SIG-M5 treated with dmso at 0.1 percent for 504 hours (cell line): ENCODE measurements around the gene PRDM10.
"Not testable (repeated sequence)": the region's sequence is repeated elsewhere in the genome, so short reads cannot be mapped to it uniquely, and the experiment has no call there.

Experiments used
- DNase-seq: peaks from one replicate; lab custom pipeline; 2025; ENCODE audit not compliant: unreplicated experiment; lab: John Stamatoyannopoulos, UW

Gene PRDM10

GRCh38 chr11:129896062-129896461 lies 106.6 kb downstream of the PRDM10 start:
- peak; percentile 28 for DNase-seq

GRCh38 chr11:129895126-129896041 lies 107.3 kb downstream of the PRDM10 start, which contains the start of gene NFRKB:
Gene NFRKB (minus strand): TSS chr11:129895578. CDS start chr11:129892849, 2,729 bp downstream.
- peak; percentile 44 for DNase-seq

GRCh38 chr11:129894278-129895125 lies 108.1 kb downstream of the PRDM10 start:
- peak; percentile 22 for DNase-seq

DNA sequence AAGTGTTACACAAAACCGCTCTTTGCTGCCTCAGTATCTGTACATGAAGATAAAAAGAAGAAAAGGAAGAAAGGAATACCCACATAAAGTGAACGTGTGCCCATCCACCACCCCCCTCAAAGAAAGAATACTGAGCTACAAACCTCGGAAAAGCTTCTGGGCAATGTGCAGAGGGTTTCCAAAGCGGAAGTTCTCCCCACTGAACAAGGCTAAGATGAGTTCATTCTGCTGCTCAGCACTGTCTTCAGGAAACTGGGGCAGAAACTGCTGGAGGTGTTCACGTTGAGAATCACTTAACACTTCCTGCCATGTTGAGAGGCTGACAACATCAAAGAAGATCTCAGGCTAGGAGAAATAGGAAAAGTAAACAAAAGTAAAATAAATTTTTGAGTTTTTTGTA lies 114.2 kb downstream of the PRDM10 start:
- DNase-seq = no peak

GRCh38 chr11:129885381-129885780 lies 117.3 kb downstream of the PRDM10 start:
- no peak for DNase-seq

GRCh38 chr11:129884581-129884980 lies 118.1 kb downstream of the PRDM10 start:
- no peak for DNase-seq

- DNase-seq = peak; percentile 32
These were observed 121.0 kb downstream of the PRDM10 start for GRCh38 chr11:129881570-129882170.

DNA sequence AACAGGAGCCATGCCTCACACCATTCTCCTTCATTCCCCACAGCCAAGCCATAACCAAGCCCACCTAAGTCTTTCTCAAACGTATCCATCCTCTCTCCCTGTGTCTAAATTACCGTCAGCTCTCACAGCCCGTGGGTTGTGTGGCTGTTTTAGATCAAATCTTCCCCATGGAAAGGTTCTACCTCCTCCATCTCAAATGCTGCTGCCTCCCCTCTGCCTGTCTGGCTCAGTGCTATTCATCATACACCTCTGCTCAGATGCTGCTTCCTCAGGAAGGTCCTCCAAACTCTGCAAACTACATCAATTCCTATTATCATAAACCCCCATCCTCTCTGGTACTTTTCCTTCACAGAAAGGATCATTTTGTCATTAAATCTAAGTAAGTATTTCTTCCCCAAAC lies 122.3 kb downstream of the PRDM10 start:
- DNase-seq = no peak

DNA sequence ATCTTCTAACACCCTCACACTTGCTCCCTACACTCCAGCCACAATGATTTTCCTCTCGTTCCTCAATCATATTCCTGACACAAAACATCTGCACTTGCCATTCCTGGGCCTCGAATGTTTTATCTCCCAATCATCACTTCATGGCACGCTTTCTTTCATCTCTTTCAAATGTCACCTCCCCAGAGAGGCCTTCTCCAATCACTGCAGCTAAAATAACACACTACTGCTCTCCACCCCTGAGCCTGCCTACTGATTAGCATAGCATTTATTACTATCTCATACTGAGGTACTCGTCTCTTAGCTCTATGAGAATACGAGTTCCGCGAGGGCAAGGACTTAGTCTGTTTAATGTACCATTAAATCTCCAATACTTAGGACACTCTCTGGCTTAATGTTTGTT lies 130.7 kb downstream of the PRDM10 start:
- DNase-seq = no peak

GRCh38 chr11:129868626-129869025 lies 134.0 kb downstream of the PRDM10 start:
- DNase-seq = not testable (repeated sequence)

DNA sequence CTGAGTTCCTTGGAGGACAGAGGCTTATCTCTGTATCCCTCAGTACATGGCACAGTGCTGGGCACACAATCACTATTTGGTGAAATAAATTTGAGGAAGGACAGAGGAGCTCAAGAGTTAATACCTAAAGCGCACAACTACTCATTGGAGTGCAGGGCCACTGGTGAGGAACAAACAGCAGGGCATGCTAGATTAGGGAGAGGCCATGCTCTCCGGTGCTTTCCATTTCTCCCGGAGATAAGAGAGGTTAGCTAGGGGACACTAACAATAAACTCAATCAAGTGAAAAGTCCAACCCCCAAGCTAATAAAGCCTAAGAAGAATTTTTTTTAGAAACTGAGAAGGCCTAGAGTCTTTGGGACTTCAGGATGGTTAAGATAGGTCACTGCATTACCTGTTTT lies 136.3 kb downstream of the PRDM10 start:
- no peak for DNase-seq

- no peak for DNase-seq
These were observed 136.9 kb downstream of the PRDM10 start for GRCh38 chr11:129865701-129866100.

GRCh38 chr11:129864811-129865210 lies 137.8 kb downstream of the PRDM10 start:
- DNase-seq = no peak

DNA sequence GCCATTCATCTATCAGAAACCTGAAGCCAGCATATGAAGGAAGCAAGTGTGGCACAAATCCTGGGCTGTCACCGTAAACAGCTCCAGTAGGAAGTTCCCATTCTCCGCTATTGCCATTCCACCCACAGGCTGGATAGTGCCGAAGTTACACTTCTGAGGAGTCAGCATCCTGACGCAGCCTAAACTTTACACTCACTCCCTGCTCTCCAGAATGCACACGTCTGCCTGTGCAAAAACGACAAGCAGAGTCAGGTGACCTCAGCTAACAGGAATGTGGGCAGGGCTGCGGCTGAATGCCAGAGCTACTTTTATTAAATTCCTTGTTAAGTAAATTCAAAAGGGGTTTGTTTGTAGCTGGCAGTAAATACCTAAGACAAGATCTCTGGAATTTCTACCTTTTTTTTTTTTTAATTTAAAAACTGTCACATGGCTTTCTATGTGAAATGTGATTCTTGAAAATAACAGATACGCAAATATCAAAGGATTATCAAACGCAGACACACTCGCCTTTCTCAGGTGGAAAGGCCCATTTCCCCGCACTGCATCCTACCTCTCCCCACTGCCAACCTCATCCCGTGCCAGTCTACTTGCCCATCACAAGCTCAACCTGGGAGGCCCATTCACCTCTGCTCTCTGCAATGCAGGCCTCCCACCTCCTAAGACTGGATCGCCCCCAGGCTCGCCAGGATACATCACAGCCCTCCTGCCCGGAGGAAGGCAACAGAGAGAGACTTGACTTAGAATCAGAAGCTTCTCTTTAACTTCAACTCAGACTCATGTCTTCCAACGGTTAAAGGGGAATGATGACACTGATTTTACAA lies 140.7 kb downstream of the PRDM10 start:
- peak; percentile 51 for DNase-seq

DNA sequence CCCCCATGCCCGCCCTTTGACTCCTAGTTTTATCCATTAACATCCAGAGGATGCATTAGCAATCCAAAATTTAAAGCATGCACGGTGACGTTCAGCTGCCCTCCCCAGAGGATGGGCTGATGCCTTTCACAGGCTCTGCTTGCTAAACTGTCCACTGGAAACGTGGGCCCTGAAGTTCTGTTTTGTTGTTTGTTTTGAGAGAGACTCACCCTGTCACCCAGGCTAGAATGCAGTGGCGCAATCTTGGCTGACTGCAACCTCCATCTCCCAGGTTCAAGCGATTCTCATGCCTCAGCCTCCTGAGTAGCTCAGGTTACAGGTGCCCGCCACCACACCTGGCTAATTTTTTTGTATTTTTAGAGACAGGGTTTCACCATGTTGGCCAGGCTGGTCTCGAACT lies 146.6 kb downstream of the PRDM10 start:
- DNase-seq = no peak

DNA sequence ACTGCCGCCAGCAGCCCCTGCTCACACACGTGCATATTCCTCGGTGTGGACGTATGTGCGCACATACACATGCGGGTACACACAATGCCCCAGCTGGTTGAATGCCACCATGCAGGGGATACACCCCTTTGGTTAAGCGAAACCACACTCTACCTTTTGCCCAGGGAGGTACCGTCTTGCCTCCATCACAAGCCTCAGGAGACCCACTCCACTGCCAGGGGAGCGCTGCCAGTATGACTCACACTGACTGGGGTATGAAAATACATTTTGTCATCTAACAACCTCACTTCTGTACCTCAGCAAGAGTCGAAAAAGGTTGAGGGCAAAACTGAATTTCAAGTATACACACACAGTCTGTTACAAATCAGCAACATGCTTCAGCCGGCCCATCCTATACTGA lies 147.5 kb downstream of the PRDM10 start:
- DNase-seq = no peak

GRCh38 chr11:129854232-129854805 lies 148.3 kb downstream of the PRDM10 start:
- no peak for DNase-seq

DNA sequence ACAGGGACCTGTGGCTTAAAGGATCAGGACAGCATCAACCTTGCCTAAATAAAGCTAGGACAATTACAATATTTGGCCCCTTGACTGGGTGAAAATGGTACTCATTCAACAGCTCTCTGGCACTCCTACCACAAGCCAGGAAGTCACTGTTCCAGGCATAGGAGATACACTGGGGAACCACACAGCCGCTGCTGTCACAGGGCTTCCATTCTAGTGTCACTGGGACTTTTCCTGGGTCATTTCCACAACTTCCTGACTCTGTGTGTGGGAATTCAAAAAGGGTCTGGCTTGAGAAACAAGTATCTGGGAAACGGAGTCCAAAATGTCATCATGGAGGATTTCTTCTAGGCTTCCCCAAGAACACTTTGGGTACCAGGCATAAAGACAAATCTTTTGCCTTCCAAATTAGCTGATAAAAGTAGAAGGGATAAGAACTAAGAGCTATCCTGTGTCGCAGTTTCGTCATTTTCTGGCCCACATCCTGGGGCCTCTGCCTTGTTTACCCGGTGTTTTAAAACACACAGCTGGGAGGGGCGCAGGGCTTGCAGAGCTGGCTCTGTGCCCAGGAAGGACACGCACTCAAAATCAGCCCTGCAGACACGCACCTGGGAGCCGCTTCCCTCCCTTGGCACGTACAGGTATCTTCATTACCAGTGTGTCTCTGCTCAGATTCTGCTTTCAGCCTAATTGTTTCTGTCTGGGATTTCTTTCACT lies 149.0 kb downstream of the PRDM10 start:
- DNase-seq = peak; percentile 44

GRCh38 chr11:129852125-129852740 lies 150.4 kb downstream of the PRDM10 start:
- DNase-seq = peak; percentile 35
